ENCODE measurements around the gene RIMBP2.

The RIMBP2 gene

GRCh38 chr12:130398100-130398848 is 317.8 kb downstream of the RIMBP2 start:
- no peak for DNase-seq (ENCODE audit: low read depth)
- H3K4me3 ChIP-seq (ENCODE audit: control insufficient read depth, low read depth, low read length): no peak overlapping the region
- TF ChIP-seq CTCF (conservative IDR thresholded peaks at IDR 0.05; ENCODE audit: control insufficient read depth, insufficient read depth, low read depth, low read length): no peak

- H3K4me3 ChIP-seq (ENCODE audit: control insufficient read depth, low read depth, low read length): no peak overlapping the region
- DNase-seq (ENCODE audit: low read depth): no peak
- TF ChIP-seq CTCF (conservative IDR thresholded peaks at IDR 0.05; ENCODE audit: control insufficient read depth, insufficient read depth, low read depth, low read length): no peak
Measured at GRCh38 chr12:130396667-130397066, 319.4 kb downstream of the RIMBP2 start.

- H3K4me3 ChIP-seq (ENCODE audit: control insufficient read depth, low read depth, low read length): no peak overlapping the region
- no peak for DNase-seq (ENCODE audit: low read depth)
- TF ChIP-seq CTCF (conservative IDR thresholded peaks at IDR 0.05; ENCODE audit: control insufficient read depth, insufficient read depth, low read depth, low read length): no peak
Measured at GRCh38 chr12:130394906-130395305, 321.2 kb downstream of the RIMBP2 start.

GRCh38 chr12:130391186-130391585 is 324.9 kb downstream of the RIMBP2 start:
- no peak for DNase-seq (ENCODE audit: low read depth)
- TF ChIP-seq CTCF (conservative IDR thresholded peaks at IDR 0.05; ENCODE audit: control insufficient read depth, insufficient read depth, low read depth, low read length): no peak
- no peak overlapping the region for H3K4me3 ChIP-seq (ENCODE audit: control insufficient read depth, low read depth, low read length)

- H3K4me3 ChIP-seq (ENCODE audit: control insufficient read depth, low read depth, low read length): no peak overlapping the region
- no peak for TF ChIP-seq CTCF (conservative IDR thresholded peaks at IDR 0.05; ENCODE audit: control insufficient read depth, insufficient read depth, low read depth, low read length)
- DNase-seq (ENCODE audit: low read depth): no peak
Measured at GRCh38 chr12:130385193-130385592, 330.9 kb downstream of the RIMBP2 start.

- H3K4me3 ChIP-seq (ENCODE audit: control insufficient read depth, low read depth, low read length): no peak overlapping the region
- no peak for TF ChIP-seq CTCF (conservative IDR thresholded peaks at IDR 0.05; ENCODE audit: control insufficient read depth, insufficient read depth, low read depth, low read length)
- DNase-seq (ENCODE audit: low read depth): no peak
Measured at GRCh38 chr12:130384234-130384633, 331.9 kb downstream of the RIMBP2 start.

Measured in fibroblast of mammary gland (primary cell).